HEK293 (cell line): ENCODE results near the gene CTBP2.

Source experiments
- CTCF ChIA-PET: fragments of 350-600 bp; formaldehyde crosslinking; extraction: SDS; loops from one replicate; lab custom pipeline; 2021; ENCODE audit warnings: antibody characterized with exemption; lab: Yijun Ruan, JAX
- POLR2A ChIA-PET: fragments of 300-600 bp; formaldehyde crosslinking; extraction: SDS; loops from one replicate; lab custom pipeline; 2020; ENCODE audit warnings: antibody characterized with exemption, inconsistent platforms; lab: Yijun Ruan, JAX
- H3K27ac ChIP-seq: fragments of 200-500 bp; sonication (Bioruptor generic); 2 replicates; pipeline ENCODE4 v1.5.1; 2014; ENCODE audit warnings: low read depth, low read length, control low read depth, inconsistent platforms; ENCODE audit errors: extremely low read depth
- H3K36me3 ChIP-seq, 2 experiments: fragments of 200-500 bp in 1 of 2; sonication (Bioruptor generic) in 1 of 2; 1 replicate in 1 of 2; 2 replicates in 1 of 2; pipeline ENCODE4 v1.5.1; 2014 to 2017; ENCODE audit warnings: inconsistent platforms in 2 of 2, low read length in 2 of 2; ENCODE audit not compliant: control insufficient read depth in 2 of 2, insufficient read depth in 1 of 2
- H3K4me1 ChIP-seq: fragments of 200-500 bp; sonication (Bioruptor generic); 2 replicates; pipeline ENCODE4 v1.5.1; 2014; ENCODE audit warnings: mild to moderate bottlenecking, low read length, inconsistent platforms; ENCODE audit not compliant: control insufficient read depth, insufficient read depth
- H3K4me3 ChIP-seq: 2 replicates; pipeline ENCODE4 v1.5.1; 2011; ENCODE audit warnings: low read depth, mild to moderate bottlenecking, control low read depth, low read length, moderate library complexity
- H3K9me3 ChIP-seq: fragments of 200-500 bp; sonication (Bioruptor generic); 2 replicates; pipeline ENCODE4 v1.5.1; 2014; ENCODE audit warnings: low read depth, low read length, inconsistent platforms; ENCODE audit not compliant: control insufficient read depth, insufficient read depth
- CTCF ChIP-seq: fragments of 450-650 bp; formaldehyde crosslinking; IDR thresholded peaks from 2 replicates; pipeline ENCODE4 v1.5.1; 2016; ENCODE audit warnings: missing biosample characterization, missing genetic modification characterization
- INSM2 ChIP-seq: fragments of 450-650 bp; formaldehyde crosslinking; IDR thresholded peaks from 2 replicates; pipeline ENCODE4 v1.5.1; 2016; ENCODE audit warnings: missing biosample characterization, missing genetic modification characterization
- KLF10 ChIP-seq: fragments of 450-650 bp; IDR thresholded peaks from 2 replicates; pipeline ENCODE4 v1.5.1; 2018; ENCODE audit warnings: missing biosample characterization, mild to moderate bottlenecking, missing genetic modification characterization
- SCRT2 ChIP-seq: fragments of 450-650 bp; formaldehyde crosslinking; IDR thresholded peaks from 2 replicates; pipeline ENCODE4 v1.5.1; 2016; ENCODE audit warnings: missing biosample characterization, missing genetic modification characterization
- ZBTB10 ChIP-seq: fragments of 450-650 bp; formaldehyde crosslinking; IDR thresholded peaks from 2 replicates; pipeline ENCODE4 v1.5.1; 2016; ENCODE audit warnings: missing biosample characterization, missing genetic modification characterization
- ZBTB6 ChIP-seq: fragments of 450-650 bp; formaldehyde crosslinking; IDR thresholded peaks from 2 replicates; pipeline ENCODE4 v1.5.1; 2017; ENCODE audit warnings: missing biosample characterization, missing genetic modification characterization
- ZNF202 ChIP-seq: fragments of 450-650 bp; formaldehyde crosslinking; IDR thresholded peaks from 2 replicates; pipeline ENCODE4 v1.5.1; 2016; ENCODE audit warnings: missing biosample characterization, missing genetic modification characterization, borderline replicate concordance
- ZNF292 ChIP-seq: fragments of 450-650 bp; formaldehyde crosslinking; IDR thresholded peaks from 2 replicates; pipeline ENCODE4 v1.5.1; 2016; ENCODE audit warnings: low read depth, missing biosample characterization, missing genetic modification characterization, borderline replicate concordance
- ZNF354C ChIP-seq: fragments of 450-650 bp; formaldehyde crosslinking; IDR thresholded peaks from 2 replicates; pipeline ENCODE4 v1.5.1; 2016; ENCODE audit warnings: missing biosample characterization, missing genetic modification characterization, low read depth, borderline replicate concordance
- ZNF426 ChIP-seq: fragments of 450-650 bp; formaldehyde crosslinking; IDR thresholded peaks from 2 replicates; pipeline ENCODE4 v1.5.1; 2017; ENCODE audit warnings: missing biosample characterization, missing genetic modification characterization, mild to moderate bottlenecking, inconsistent platforms, moderate library complexity
- ZNF518A ChIP-seq: fragments of 450-650 bp; formaldehyde crosslinking; conservative IDR thresholded peaks from 2 replicates; pipeline ENCODE4 v1.5.1; 2016; ENCODE audit warnings: low read depth, missing biosample characterization, missing genetic modification characterization
- ZNF558 ChIP-seq: fragments of 450-650 bp; formaldehyde crosslinking; IDR thresholded peaks from 2 replicates; pipeline ENCODE4 v1.5.1; 2016; ENCODE audit warnings: missing biosample characterization, missing genetic modification characterization
- ZNF639 ChIP-seq: fragments of 450-650 bp; formaldehyde crosslinking; IDR thresholded peaks from 2 replicates; pipeline ENCODE4 v1.5.1; 2016; ENCODE audit warnings: missing biosample characterization, missing genetic modification characterization
- ZNF658 ChIP-seq: fragments of 450-650 bp; formaldehyde crosslinking; IDR thresholded peaks from 2 replicates; pipeline ENCODE4; 2016; ENCODE audit warnings: missing biosample characterization, missing genetic modification characterization
- ZNF701 ChIP-seq: fragments of 450-650 bp; formaldehyde crosslinking; IDR thresholded peaks from 2 replicates; pipeline ENCODE4 v1.5.1; 2016; ENCODE audit warnings: missing biosample characterization, missing genetic modification characterization
- ZNF777 ChIP-seq: fragments of 450-650 bp; formaldehyde crosslinking; IDR thresholded peaks from 2 replicates; pipeline ENCODE4 v1.5.1; 2017; ENCODE audit warnings: missing biosample characterization, missing genetic modification characterization, borderline replicate concordance
- ZNF830 ChIP-seq: fragments of 450-650 bp; IDR thresholded peaks from 2 replicates; pipeline ENCODE4 v1.5.0; 2018; ENCODE audit warnings: missing biosample characterization, missing genetic modification characterization, low read depth, mild to moderate bottlenecking, moderate library complexity
- ZNF843 ChIP-seq: fragments of 450-650 bp; formaldehyde crosslinking; IDR thresholded peaks from 2 replicates; pipeline ENCODE4 v1.5.1; 2016; ENCODE audit warnings: missing biosample characterization, missing genetic modification characterization

CTBP2 gene

GRCh38 chr10:125011926-125012705, 148.2 kb downstream of the CTBP2 start (continued):
- TF ChIP-seq ZNF518A (tag by site-specific recombination) (no peak), ZNF354C (tag by site-specific recombination) (no peak), ZNF843 (tag by site-specific recombination) (no peak), ZNF639 (no peak), ZNF558 (tag by site-specific recombination) (no peak), ZNF426 (tag by site-specific recombination) (no peak), INSM2 (no peak)

GRCh38 chr10:125011171-125011925, 149.0 kb downstream of the CTBP2 start:
- TF ChIP-seq ZBTB6 (tag by site-specific recombination): no peak
- no peak for TF ChIP-seq SCRT2 (tag by site-specific recombination)
- no peak for TF ChIP-seq KLF10 (tag by site-specific recombination)
- no peak for TF ChIP-seq ZNF658
- no peak for TF ChIP-seq ZNF777 (tag by site-specific recombination)
- TF ChIP-seq ZNF202 (tag by site-specific recombination): no peak
- no peak for TF ChIP-seq ZNF701 (tag by site-specific recombination)
- TF ChIP-seq ZNF292 (tag by site-specific recombination): no peak
- TF ChIP-seq ZNF830 (tag by site-specific recombination): no peak
- no peak for TF ChIP-seq ZNF558 (tag by site-specific recombination)
- no peak for TF ChIP-seq ZBTB10 (tag by site-specific recombination)
- no peak for TF ChIP-seq CTCF (tag by site-specific recombination)
- ChIA-PET CTCF (interaction anchor here (0.6 to 1.6 kb wide), 3 partner anchors 10 to 137 kb away, joined by 3 to 7 read pairs (median 3); no protein-coding TSS in a partner anchor), POLR2A (no interaction called here)
- no peaks in the 10 kb centered on the region for H3K9me3 ChIP-seq
- H3K4me1 ChIP-seq: no peaks in the 10 kb centered on the region
- H3K36me3 ChIP-seq: peaks cover 0 to 25% of the 10 kb centered on the region in 2 experiments; a peak in 2 of 3 replicates
- H3K4me3 ChIP-seq: no peak overlapping the region
- H3K27ac ChIP-seq: no peak overlapping the region
